Activated CD4-positive, CD25-positive, alpha-beta regulatory T cell treated with anti-CD3 and anti-CD28 coated beads, Interleukin-2, amount 50 U/mL, for 24 hours (primary cell): ENCODE measurements around the gene ZBTB37.
"Not testable (repeated sequence)": the region's sequence is repeated elsewhere in the genome, so short reads cannot be mapped to it uniquely, and the experiment has no call there.

Experiments
- ATAC-seq, 2 donors: fragments of 150-1000 bp; cut with Tn5 transposase; one replicate each; pipeline ENCODE4 v1.10.0; 2021; ENCODE audit warnings: mild to moderate bottlenecking in 1 of 2, moderate library complexity in 1 of 2

ZBTB37 gene

GRCh38 chr1:173866413-173867115 lies 1.6 kb upstream of the ZBTB37 start:
- no peak for ATAC-seq

- no peak for ATAC-seq
Measured at GRCh38 chr1:173867141-173867752, 933 bp upstream of the ZBTB37 start.

- peak; percentile 75 to 78 for ATAC-seq
Measured at GRCh38 chr1:173867753-173868265, 371 bp upstream of the ZBTB37 start, which contains the start of gene GAS5. TSS of gene GAS5 (minus strand) at chr1:173867989.

GRCh38 chr1:173869021-173869359 lies 810 bp downstream of the ZBTB37 start:
- no peak for ATAC-seq

- peak in 1 of 2 donors; percentile 6 for ATAC-seq
Measured at GRCh38 chr1:173870252-173871075, 2.3 kb downstream of the ZBTB37 start.

GRCh38 chr1:173871091-173871490 lies 2.9 kb downstream of the ZBTB37 start:
- no peak for ATAC-seq

- no peak for ATAC-seq
Measured at GRCh38 chr1:173871500-173871899, 3.3 kb downstream of the ZBTB37 start.

GRCh38 chr1:173876732-173877131 lies 8.6 kb downstream of the ZBTB37 start:
- no peak for ATAC-seq

GRCh38 chr1:173878251-173878650 lies 10.1 kb downstream of the ZBTB37 start:
- ATAC-seq = no peak

- ATAC-seq = not testable (repeated sequence)
Measured at GRCh38 chr1:173881117-173881516, 12.9 kb downstream of the ZBTB37 start.

- no peak for ATAC-seq
Measured at GRCh38 chr1:173884701-173885100, 16.5 kb downstream of the ZBTB37 start.

GRCh38 chr1:173886746-173887611 lies 18.8 kb downstream of the ZBTB37 start:
- ATAC-seq = no peak

GRCh38 chr1:173887627-173888026 lies 19.4 kb downstream of the ZBTB37 start:
- ATAC-seq = peak; percentile 55 to 63

GRCh38 chr1:173888749-173889148 lies 20.6 kb downstream of the ZBTB37 start:
- no peak for ATAC-seq

- ATAC-seq = no peak
Measured at GRCh38 chr1:173889885-173890284, 21.7 kb downstream of the ZBTB37 start.

GRCh38 chr1:173893611-173894010 lies 25.4 kb downstream of the ZBTB37 start:
- ATAC-seq = no peak

GRCh38 chr1:173894189-173894588 lies 26.0 kb downstream of the ZBTB37 start:
- no peak for ATAC-seq

GRCh38 chr1:173900427-173900826 lies 32.2 kb downstream of the ZBTB37 start:
- no peak for ATAC-seq

GRCh38 chr1:173900992-173901391 lies 32.8 kb downstream of the ZBTB37 start:
- ATAC-seq = no peak

- no peak for ATAC-seq
Measured at GRCh38 chr1:173903827-173904531, 35.8 kb downstream of the ZBTB37 start.

- ATAC-seq = no peak
Measured at GRCh38 chr1:173913111-173913510, 44.9 kb downstream of the ZBTB37 start.

GRCh38 chr1:173914366-173914871 lies 46.2 kb downstream of the ZBTB37 start:
- no peak for ATAC-seq
